ENCODE data around the gene OLIG1. TPM values are rescaled to one million over a fixed set of nuclear protein-coding genes. Genes with fewer than 3 reads are reported as not detected.

The OLIG1 gene
- total and polyA plus RNA-seq, 2 of the 8 experiments (the other 6 are each of a cell fraction or from before 2014, with no cell fraction given) = 0.65 to 1.2 TPM

DNA sequence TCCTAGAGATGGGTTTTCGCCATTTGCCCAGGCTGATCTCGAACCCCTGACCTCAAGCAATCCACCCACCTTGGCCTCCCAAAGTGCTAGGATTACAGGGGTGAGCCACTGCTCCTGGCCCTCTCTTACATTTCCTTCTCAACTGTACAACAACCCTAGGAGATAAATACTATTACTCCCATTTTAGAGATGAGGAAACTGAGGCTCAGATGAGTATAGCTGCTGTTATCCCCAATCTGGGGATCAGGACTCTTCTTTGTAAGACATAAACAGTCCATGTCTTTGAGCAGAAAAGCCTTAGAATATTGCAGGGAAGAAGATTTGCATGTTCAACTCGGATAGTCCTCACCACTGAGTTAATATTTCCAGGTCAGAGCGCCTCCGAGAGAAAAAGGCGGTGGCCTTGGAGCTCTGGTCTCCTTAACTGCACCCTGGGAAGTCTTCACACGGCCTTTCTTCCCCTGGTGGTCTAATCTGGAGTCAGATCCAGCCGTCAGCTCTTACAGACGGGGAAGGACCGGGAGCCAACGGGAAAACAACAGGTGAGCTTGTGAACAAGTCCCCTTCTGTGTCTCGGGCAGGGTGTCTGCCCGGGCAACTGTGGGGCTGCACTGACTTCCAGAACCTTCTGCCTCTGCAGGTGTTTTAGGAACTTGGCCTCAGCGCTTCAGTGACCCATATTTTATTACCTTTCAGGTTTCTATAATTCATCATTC is 5.9 kb upstream of the OLIG1 start:
- no peak overlapping the region for H2BK5ac ChIP-seq (ENCODE audit: low read depth, low read length)
- no peaks in the 10 kb centered on the region for H3K9me3 ChIP-seq (ENCODE audit: insufficient read depth in 2 of 2, low read depth in 1 of 2, low read length in 1 of 2)
- H4K20me1 ChIP-seq (replicated peaks in 1 of 2; ENCODE audit: control insufficient read depth in 1 of 2, insufficient read depth in 2 of 2, low read length in 2 of 2) = no peaks in the 10 kb centered on the region
- H3K14ac ChIP-seq (ENCODE audit: insufficient read length) = no peak overlapping the region
- no peak overlapping the region for H4K91ac ChIP-seq (replicated peaks; ENCODE audit: insufficient read length, low read length)
- no peak overlapping the region for H3K27ac ChIP-seq (ENCODE audit: low read depth, low read length)
- H3K23ac ChIP-seq (ENCODE audit: insufficient read length) = no peak overlapping the region
- H3K9ac ChIP-seq (replicated peaks in 1 of 4; ENCODE audit: extremely low read depth in 1 of 4, low read depth in 3 of 4, low read length in 3 of 4) = no peak overlapping the region
- no peaks in the 10 kb centered on the region; the same call in 1 of the 2 replicates for H3K23me2 ChIP-seq (ENCODE audit: low read depth, low read length)
- FAIRE-seq (no peak), DNase-seq (ENCODE audit: low read depth in 1 of 2, low spot score in 2 of 2) (peak in 1 of 2 experiments; percentile 56)
- no peak overlapping the region for H2AK5ac ChIP-seq (ENCODE audit: low read depth, low read length)
- no peak overlapping the region for H4K5ac ChIP-seq (ENCODE audit: insufficient read length, low read depth, low read length)
- no peak overlapping the region for H2BK20ac ChIP-seq (ENCODE audit: low read length)
- ChIA-PET CTCF (ENCODE audit: partially characterized antibody) (interaction anchor here (1.0 to 1.9 kb wide), 7 partner anchors 8 to 70 kb away, joined by 3 to 7 read pairs (median 3); partner anchors contain the start of gene OLIG2), POLR2A (ENCODE audit: partially characterized antibody) (no interaction called here)
- WGBS, 2 experiments (ENCODE audit: extremely low coverage in 1 of 2, insufficient coverage in 1 of 2, insufficient read length in 1 of 2, insufficient replicate concordance in 2 of 2, low coverage in 1 of 2, low lambda C conversion rate in 2 of 2, missing lambda C conversion rate in 1 of 2) = 47% methylated on average over 14 of the region's 14 CpGs; no CpG with 5 or more reads in 1 of the 2 experiments
- H3K27me3 ChIP-seq (replicated peaks in 1 of 4; ENCODE audit: control insufficient read depth in 3 of 4, extremely low read depth in 1 of 4, insufficient read depth in 3 of 4, low read length in 3 of 4) = peaks cover 11 to 64% (median 51%) of the 10 kb centered on the region in 4 experiments
- H3K79me1 ChIP-seq (ENCODE audit: low read depth, low read length) = no peaks in the 10 kb centered on the region
- peak overlapping the region; percentile 8 to 19; a peak in 2 of 4 replicates for H3K4me2 ChIP-seq (ENCODE audit: insufficient read depth in 1 of 2, low read depth in 2 of 2, low read length in 2 of 2)
- no peaks in the 10 kb centered on the region for H3K79me2 ChIP-seq (ENCODE audit: control insufficient read depth in 1 of 2, insufficient read depth in 2 of 2, low read length in 2 of 2)
- no peak overlapping the region for H4K8ac ChIP-seq (ENCODE audit: extremely low read depth, insufficient read depth, low read length)
- H3K4me3 ChIP-seq (ENCODE audit: extremely low read depth in 1 of 4, insufficient read depth in 2 of 4, low read depth in 3 of 4, low read length in 4 of 4) = peak overlapping the region in 1 of 4 experiments; percentile 29; a peak in 1 of 8 replicates
- no peaks in the 10 kb centered on the region for H3K36me3 ChIP-seq (ENCODE audit: control insufficient read depth in 2 of 4, insufficient read depth in 4 of 4, low read length in 3 of 4)
- H2BK120ac ChIP-seq (replicated peaks; ENCODE audit: low read depth, low read length) = no peak overlapping the region
- no peak overlapping the region for H3K4ac ChIP-seq (replicated peaks; ENCODE audit: insufficient read length, low read depth, low read length)
- no peak overlapping the region for H2BK15ac ChIP-seq (ENCODE audit: low read length)
- H3K56ac ChIP-seq (replicated peaks; ENCODE audit: insufficient read length, low read depth, low read length) = no peak overlapping the region
- no peak overlapping the region for H2BK12ac ChIP-seq (ENCODE audit: low read depth, low read length)
- TF ChIP-seq SUZ12 (IDR thresholded peaks at IDR 0.05; ENCODE audit: low read length) (0 out of 2 replicates have a peak, but pooled peaks have one; percentile 59), RAD21 (IDR thresholded peaks at IDR 0.05 in 1 of 2, conservative IDR thresholded peaks at IDR 0.05 in 1 of 2; ENCODE audit: low read depth in 2 of 2, low read length in 2 of 2) (peak in 1 of 2 experiments; percentile 16; a peak in 1 of 4 replicates), GABPA (IDR thresholded peaks at IDR 0.05; ENCODE audit: borderline replicate concordance, insufficient read depth, low read length) (no peak), KDM1A (IDR thresholded peaks at IDR 0.05; ENCODE audit: borderline replicate concordance, low read length) (peak; percentile 53; the same call in 1 of the 2 replicates), SIRT6 (IDR thresholded peaks at IDR 0.05; ENCODE audit: low read length) (no peak), PHF8 (conservative IDR thresholded peaks at IDR 0.05; ENCODE audit: low read depth, low read length) (no peak)
- TF ChIP-seq, protein P1, sequence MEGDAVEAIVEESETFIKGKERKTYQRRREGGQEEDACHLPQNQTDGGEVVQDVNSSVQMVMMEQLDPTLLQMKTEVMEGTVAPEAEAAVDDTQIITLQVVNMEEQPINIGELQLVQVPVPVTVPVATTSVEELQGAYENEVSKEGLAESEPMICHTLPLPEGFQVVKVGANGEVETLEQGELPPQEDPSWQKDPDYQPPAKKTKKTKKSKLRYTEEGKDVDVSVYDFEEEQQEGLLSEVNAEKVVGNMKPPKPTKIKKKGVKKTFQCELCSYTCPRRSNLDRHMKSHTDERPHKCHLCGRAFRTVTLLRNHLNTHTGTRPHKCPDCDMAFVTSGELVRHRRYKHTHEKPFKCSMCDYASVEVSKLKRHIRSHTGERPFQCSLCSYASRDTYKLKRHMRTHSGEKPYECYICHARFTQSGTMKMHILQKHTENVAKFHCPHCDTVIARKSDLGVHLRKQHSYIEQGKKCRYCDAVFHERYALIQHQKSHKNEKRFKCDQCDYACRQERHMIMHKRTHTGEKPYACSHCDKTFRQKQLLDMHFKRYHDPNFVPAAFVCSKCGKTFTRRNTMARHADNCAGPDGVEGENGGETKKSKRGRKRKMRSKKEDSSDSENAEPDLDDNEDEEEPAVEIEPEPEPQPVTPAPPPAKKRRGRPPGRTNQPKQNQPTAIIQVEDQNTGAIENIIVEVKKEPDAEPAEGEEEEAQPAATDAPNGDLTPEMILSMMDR (IDR thresholded peaks at IDR 0.05; ENCODE audit: control extremely low read depth in 1 of 3, insufficient read depth in 1 of 3, low read depth in 1 of 3, low read length in 3 of 3) = peak in 1 of 3 experiments; percentile 13; a peak in 1 of 4 replicates
- TF ChIP-seq, protein P2, sequence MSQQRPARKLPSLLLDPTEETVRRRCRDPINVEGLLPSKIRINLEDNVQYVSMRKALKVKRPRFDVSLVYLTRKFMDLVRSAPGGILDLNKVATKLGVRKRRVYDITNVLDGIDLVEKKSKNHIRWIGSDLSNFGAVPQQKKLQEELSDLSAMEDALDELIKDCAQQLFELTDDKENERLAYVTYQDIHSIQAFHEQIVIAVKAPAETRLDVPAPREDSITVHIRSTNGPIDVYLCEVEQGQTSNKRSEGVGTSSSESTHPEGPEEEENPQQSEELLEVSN (IDR thresholded peaks at IDR 0.05) = no peak
- H3K4me1 ChIP-seq (replicated peaks in 1 of 4; ENCODE audit: control insufficient read depth in 3 of 4, insufficient read depth in 4 of 4, low read length in 3 of 4) = no peaks in the 10 kb centered on the region; a peak in 1 of 7 replicates
- no peak overlapping the region for H3K18ac ChIP-seq (ENCODE audit: extremely low read depth, low read length)
- H2AFZ ChIP-seq (ENCODE audit: low read length) = no peak overlapping the region

All from H1 (cell line).